ENCODE results near the gene EYA2.

EYA2 gene

DNA sequence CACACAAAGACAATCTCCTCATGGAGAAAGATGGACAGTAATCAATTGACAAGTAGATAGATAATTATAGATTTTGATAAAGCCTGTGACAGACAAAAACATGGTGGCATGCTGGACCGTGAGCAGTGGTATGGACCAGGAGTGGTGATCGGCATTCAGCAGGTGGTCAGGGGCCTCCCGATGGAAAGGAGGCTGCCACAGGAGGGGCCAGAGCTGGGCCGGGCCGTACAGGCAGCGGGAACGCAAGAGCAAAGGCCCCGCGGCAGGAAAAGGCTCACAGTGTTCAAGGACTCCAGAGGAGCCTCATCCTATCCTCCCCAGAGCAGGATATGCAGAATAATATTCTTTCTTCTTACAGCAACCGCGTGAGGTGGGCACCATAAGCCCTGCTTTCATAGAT, 123.7 kb downstream of the EYA2 start:
- DNase-seq, result no peak

DNA sequence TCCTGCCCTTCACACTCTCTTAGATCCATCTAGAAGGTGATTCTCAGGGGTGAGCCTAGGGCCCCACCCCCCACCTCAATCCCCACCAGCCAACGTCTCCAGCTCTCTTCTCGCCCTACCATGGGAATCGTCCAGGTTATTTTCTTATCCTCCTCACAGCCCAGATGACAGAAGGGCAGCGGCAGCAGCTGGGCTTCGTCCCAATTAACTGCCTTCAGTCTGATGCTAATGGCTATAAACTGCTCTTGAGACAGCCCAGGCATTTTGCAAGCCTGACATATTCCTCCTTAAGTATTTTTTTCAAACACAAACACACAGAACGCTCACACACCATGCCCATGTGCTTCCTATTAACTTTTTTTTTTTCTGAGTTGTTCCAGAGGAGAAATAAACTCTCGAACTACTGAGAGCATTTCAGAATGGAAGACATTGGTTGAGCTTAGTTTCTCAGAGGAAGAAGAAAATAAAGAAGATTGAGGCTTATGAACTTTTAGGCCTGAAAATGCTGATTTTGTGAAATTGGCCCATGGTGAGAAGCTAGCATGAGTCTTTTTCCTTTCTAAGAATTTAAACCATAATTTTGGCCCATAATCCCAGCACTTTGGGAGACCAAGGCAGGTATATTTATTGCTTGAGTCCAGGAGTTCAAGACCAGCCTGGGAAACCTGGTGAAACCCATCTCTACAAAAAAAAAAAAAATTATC, 124.6 kb downstream of the EYA2 start:
- DNase-seq, result no peak

DNA sequence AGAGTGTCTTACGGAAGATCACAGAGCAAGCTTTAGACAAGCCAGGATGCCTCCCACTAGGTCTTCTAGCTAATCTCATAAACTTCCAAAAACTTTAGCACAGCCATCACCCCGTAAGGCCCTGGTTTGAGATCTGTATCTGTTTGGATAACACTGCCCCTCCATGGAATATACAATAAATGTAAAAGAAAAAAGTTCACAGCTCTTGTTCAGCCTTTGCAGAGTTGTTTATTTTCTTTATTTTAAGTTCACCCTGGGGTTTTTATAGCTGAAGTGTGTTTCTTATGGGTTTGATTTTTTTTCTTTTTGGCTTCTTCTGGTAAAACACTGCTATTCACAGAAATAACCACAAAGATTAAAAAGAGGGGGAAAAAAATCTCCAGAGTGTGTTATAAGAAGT, 125.6 kb downstream of the EYA2 start:
- no peak for DNase-seq

DNA sequence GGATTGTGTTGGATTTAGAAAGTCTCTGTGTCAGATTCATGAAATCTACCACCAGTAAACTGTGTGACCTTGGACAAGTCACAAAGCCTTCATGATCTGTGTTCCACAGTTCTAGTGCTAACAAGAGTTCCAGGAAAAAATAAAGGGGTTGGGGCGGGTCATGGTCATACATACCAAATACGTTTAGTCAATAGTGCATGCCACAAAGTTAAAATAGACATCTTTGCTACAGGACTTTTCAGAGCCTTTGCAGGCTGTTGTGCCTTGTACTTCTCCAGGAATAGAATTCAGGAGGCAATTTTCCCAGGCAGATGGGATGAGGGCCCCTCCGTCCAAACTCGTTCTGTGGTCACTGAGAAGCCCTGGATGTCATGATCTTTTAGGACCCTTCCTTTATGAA, 127.2 kb downstream of the EYA2 start:
- DNase-seq, result no peak

DNA sequence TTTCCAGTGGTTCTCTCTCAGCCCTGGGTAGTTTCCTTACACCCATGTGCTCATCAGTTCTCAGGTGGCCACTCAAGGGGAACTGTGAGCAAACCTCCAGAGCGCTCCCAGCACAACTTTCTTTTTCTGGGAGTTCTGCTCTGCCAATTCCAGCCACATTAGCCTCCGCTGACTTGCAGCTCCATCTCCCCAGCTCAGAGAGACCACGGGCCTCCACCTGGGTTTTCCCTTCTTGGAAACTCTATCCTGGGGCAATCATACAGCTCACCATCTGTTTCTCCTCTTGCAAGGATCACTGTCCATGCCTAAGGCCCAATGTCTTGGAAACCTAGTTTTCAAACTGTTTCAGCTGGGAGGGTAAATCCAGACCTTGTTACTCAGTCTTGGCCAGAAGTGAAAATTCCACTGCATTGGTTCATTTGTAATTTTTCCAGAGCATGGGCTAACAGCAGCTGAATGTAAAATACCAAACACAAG, 129.9 kb downstream of the EYA2 start:
- DNase-seq, result no peak

DNA sequence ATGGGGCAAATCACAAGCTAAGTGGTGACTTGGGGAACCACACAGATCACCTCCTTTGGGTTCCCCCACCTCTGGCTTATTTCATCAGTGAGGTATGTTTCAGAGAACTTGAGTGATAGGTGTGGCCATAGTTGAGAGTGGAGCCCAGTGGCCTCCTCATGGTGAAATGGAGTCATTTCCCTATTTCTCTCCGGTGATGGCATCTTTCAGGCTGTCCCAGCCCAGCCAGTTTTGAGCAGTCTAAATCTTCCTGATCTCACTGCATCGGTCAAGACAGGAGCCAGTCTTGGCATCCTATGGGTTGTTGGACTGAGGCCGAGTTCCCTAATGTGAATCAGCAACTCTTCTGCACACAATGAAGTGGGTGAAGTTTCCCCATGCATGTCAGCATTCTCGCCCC, 132.4 kb downstream of the EYA2 start:
- DNase-seq, result no peak

DNA sequence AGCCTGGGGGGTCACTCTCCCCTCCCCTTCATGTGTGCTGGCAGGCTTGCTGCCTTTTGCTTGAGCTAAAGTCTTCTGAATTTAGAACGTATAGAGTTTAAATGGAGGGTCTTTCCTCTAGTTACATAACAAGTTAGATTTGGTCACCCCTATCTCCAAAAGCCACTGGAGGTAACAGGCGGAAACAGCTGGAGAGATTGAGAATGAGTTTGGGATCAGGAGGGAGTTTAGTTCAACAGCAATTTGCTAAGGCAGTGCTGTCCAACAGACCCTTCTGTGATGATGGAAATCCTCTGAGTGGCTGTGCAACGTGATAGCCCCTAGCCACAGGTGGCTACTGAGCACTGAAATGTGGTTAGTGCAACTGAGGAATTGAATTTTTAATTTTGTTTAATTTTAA, 132.8 kb downstream of the EYA2 start:
- no peak for DNase-seq

DNA sequence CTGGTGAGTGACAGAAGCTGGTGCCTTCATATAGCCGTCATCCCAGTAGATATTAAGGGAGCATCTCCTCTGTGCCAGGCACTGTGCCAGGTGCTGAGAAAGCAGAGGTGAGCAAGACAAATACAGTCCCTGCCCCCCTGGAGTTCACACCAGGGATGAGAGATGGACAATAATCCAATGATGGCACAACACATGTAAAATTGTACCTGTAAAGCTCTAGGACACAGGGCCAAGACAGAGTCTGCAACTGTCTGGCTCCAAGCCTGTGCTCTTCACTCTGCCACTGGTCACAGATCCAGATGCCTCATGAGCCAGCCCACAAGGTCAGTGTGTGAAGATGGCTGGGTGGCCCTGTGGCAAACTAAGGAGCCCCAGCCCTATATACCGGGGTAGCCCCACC, 133.8 kb downstream of the EYA2 start:
- DNase-seq, result no peak

DNA sequence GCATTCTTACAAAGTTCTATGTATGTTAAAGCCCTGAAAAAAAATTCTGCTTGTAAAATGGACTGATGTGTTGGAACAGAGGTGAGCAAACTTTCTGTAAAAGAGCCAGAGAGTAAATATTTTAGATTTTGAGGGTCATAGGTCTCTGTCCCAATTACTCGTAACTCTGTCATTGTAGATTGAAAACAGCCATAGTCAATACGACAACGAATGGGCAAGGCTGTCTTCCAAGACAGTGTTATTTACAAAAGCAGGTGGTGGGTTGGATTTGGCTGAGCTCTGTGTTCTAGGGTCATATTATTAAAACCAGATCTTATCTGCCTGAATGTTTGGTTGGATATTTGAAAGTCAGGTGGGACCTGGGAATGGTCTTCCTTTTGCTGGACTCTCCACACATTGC, 135.2 kb downstream of the EYA2 start:
- no peak for DNase-seq

DNA sequence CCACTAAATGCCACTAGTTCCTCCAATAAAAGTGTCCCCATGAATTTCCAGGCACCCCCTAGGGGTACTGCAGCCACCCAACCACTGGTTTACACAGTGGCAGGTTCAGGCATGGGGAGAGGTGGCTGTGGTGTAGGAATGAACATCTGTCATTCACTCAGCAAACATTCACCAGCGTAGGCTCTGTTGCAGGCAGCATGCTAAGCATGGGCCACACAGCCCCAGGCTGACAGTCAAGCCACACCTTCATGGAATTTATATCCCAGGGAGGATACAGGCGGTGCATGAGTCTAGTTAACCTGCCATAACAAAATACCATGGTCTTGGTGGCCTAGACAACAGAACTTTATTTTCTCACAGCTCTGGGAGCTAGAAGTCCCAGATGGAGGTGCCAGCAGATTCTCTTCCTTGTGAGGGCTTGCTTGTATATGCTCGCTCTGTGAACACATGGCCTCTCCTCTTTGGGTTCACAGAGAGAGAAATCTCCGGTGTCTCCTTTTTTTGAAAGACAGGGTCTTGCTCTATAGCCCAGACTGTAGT, 135.7 kb downstream of the EYA2 start:
- no peak for DNase-seq

DNA sequence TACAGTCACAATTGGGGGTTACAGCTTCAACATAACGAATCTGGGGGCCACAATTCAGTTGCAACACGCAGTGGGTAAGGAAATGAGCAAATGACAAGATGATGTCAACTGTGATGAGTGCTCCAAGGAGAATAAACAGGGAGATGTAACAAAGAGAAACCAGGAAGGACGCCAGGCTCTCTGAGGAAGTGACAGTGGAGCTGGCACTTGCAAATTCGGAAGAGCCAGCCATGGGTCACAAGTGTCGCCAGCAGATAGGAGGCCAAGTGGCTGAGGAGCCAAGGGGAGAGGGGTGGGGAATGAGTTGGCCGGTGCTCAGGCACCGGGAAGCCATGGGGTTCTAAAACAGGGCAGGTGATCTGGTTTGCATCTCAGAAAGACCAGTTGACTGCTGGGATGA, 136.4 kb downstream of the EYA2 start:
- no peak for DNase-seq

DNA sequence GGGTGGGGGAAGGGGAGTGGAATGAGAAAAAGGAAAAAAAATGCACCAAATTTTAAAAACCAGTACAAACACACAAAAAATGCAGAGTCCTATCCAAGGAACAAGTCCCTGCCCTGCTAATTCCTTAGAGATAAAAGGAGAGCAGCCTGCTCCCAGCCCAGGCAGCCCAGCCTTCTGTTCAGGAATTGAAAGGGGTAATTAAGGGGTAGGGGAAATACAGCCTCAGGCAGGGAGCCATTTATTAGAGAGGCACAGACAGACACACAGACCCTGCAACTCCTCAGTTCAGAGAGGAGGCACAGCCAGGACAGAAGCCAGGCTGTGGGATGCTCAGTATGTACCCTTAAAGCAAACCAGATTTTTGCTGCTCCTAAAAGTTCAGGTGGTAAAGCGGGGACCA, 137.2 kb downstream of the EYA2 start:
- DNase-seq, result no peak

DNA sequence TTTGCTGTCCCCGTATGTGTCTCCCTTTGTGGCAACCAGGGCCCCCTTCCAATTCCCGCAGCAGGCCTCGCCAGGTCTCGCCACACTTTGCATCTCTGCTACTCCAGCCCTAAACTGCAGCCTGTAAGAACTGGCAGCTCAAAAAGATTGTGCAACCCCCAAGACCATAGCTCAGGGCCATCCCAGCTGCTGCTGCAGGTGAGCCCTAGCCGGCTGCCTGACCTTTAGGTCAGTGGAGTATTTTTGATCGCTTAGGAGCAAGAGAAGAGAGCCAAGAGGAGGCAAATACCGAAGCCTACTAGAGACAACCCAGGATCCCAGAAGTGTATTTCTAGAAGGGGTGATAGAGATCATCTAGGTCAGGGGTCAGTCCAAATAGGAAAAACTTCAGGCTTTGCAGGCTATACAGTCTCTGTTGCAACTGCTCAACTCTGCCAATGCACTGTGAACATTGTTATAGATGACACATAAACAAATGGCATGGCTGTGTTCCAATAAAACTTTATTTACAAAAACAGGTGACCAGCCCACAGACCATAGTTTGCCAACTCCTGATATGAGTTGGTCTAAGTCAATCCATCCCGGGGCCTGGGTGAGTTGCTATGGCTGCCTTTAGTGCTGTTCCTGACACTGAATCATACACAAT, 138.4 kb downstream of the EYA2 start:
- DNase-seq, result no peak

DNA sequence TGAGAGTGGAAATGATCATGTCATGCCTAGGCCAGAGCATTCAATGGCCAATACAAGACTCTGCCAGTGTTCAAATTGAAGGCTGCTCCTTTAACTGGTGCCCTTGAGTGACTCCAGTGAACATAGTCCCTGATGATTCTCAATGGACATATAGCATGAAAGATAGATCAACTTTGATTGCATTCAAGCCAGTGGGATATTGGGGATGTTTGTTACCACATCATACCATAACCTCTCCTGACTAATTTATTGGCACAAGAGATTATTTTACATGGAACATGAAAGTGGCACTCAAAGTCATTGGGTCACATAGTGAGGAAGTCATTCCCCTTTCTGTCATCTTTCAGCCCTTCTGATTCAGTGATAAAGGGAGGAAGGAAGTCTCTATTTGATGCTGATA, 139.0 kb downstream of the EYA2 start:
- DNase-seq, result no peak

DNA sequence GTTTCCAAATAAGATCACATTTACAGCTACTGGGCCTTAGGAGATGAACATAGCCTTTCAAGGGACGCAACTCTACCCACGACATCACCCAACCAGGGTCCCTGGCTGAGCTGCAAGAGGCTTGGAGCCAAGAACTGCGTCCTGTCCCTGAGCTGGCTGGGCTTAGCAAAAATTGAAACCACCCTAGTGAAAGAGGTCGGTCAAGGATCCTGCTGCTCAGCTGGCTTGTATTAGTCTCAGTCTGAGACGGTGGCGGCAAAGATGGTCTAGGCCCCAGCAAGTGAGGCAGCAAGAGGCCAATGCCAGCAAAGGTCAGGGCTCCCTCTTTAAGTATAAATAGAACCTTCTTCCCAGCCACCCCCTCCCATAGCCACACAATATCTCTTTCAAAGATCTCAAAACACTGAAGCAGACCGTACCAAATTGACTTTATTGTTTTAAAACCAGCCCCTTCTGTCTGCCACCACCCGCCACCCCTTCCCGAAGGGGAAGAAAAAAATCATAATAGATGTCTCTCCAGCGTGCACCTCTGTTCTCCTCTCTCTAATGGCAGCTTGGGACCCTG, 140.5 kb downstream of the EYA2 start:
- DNase-seq, result no peak

DNA sequence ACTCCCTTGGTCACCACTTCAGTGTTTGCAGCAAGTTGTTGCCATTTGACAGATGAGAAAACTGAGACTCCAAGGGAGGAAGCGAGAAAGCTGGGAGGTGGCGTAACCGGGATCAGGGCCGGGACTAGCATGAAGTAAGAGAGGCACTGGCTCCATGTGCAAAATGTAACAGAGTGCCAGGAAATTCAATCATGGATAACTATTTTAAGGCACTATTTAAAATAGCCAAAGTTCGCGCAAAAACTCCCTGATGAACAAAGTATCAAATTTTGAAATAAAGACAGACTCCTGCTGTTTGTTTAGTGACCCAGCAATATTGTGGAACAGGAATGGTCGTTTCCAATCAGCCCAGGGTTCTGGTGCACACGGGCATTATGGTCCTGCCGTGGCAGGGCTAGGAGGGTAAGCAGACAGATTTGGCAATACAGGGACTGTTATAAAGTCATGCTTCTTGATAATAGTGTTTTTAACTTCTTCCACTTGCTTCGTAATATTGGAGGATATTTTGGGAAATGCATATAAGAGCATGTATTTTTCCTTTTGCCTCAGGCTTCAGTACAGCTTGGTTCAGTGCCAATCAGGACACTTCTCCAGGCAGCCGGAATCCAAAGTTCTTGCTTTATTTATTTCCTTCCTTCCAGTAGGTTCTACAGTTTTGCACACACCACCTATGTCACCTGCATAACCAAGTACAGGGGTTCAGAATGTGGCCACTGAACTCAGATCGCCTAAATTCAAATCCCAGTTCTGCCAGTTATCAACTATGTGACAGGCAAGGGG, 141.6 kb downstream of the EYA2 start:
- DNase-seq, result no peak

DNA sequence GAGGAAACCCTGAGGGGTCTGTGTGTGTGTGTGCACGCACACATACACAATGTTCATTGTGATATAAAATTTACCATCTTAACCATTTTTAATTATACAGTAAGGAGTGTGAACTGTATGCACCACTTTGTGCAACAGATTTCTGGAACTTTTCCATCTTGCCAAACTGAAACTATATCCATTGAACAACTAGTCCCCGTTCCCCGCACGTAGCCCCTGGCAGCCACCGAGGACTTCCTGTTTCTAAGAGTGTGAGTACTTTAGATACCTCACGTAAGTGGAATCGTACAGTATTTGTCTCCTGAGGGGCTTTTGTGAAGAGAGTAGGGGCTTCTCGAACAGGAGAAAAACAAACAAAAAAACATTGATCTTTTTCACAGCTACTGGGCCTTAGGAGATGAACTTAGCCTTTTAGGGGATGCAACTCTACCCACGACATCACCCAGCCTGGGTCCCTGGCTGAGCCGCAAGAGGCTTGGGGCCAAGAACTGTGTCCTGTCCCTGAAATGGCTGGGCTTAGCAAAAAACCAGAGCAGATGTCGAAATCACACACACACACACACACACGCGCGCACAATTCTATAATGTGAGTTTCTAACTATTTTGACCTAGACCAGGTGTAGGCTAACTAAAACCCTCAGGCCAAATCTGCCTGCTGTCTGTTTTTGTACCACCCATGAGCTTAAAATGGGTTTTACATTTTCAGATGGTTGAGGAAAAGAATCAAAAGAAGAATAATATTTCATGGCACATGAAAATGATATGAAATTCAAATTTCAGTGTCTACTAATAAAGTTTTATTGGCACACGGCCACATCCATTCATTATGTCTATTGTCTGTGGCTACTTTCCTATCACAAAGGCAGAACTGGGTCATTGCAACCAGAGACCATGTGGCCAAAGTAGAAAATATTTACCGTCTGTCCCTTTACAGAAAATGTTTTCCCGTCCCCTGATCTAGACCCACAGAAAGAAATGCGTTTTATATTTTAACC, 144.2 kb downstream of the EYA2 start:
- no peak for DNase-seq

DNA sequence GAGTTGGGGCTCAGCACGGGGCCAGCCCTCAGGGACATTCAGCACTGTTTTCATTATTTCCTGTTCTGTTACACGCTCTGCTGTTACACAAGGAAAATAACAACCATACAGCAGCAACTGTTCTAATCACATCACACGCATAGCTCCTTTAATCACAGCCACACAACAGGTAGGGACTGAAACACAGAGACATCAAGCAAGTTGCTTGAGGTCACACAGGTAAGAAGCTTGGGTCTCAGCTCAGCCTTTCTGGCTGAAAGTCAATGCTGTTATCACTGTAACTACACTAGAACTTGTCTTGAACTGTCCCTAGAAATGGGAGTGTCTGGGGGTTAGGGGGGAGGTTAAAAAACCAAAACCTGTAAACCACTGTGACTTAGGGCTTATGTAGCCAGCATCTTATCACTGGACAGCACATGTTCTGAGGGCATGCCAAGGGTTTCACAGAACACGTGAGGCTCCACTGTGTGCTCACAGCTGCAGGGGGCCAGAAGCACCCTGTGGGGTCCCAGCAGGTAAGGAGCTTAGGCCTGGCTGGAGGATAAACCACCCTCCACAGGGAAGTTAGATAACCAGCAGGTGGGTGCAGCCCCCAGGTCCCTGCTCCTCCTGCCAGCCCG, 146.0 kb downstream of the EYA2 start:
- DNase-seq, result no peak

DNA sequence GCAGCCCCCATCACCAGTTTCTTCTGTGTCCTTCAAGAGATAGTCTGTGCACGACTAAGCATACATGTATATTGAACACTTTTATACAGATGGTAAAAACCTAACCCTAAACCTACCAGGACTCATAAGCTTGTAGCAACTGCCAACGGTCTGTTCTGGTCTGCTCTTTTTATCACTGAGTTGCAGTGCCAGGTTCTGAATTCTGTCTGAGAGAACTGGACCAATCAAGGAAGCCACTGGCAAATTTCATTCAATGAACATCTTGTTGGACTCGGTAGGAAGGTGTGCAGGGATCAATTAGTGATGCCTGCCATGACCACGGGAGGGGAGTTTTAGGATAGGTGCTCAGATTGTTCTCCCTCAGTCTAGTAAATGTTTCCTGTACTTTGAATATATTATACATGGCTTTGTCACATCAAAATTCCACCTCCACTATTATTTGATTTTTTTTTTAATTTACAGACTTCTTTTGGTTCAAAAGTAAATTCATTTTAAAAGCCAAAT, 146.8 kb downstream of the EYA2 start:
- no peak for DNase-seq

DNA sequence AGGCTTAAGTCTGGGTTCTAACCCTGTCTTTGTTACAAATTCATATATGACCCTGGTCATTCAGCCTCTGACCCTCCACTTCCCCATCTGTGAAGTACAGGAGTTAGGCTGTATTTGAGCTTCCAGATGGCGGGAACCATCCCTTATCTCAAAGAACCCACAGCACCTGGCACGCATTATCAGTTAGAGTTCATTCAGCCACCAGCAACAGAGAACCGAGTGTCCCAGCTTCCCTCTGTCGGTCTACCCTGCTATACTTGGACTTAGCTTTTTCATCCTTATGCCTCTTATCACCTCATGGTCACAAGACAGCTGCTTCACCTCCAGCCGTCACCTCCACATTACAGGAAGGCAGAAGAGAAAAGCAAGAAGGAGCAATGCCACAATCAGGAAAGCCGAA, 147.8 kb downstream of the EYA2 start:
- no peak for DNase-seq

DNA sequence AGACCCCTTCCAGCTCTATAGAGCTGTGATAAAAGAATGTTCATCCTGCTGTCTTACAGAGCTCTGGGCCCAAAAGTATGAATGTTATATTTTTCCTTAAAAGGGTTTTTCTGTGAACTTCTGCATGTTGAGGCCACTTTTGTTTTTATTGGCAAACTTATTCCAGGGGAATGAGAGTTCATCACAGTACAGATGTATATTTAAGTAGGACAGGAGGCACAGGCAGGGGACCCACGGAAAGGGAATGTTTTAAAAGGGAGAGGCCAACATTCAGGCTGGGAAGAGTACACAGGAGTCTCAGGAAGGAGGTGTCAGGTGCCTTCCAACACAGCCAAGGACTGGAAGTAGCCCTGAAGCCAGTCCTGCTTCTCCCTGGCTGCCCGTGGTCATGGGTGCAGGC, 148.4 kb downstream of the EYA2 start:
- no peak for DNase-seq

DNA sequence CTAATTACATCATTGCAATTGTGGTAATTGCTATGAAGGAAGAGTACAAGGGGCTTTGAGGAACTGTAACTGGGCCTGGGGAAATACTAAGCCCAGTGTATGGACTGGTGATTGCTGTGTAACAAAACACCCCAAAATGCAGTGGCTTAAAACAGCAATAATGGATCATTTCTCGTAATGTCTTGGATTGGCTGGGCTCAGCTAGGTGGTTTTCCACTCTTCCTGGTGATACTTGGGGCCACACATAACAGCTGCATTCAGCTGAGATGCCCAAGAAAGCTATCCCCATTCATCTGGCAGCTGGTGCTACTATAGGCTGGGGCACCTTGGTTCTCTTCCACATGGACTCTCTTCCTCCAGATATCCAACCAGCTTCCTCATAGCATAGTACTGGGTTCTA, 150.3 kb downstream of the EYA2 start:
- no peak for DNase-seq

All from NCI-H1694 (cell line).